ENCODE measurements around the gene SNTB2. TPM values are rescaled to one million over a fixed set of nuclear protein-coding genes. Genes with fewer than 3 reads are reported as not detected.

SNTB2 gene
- total and polyA plus RNA-seq, 4 donors = 2.1 to 7.8 (median 4.1) TPM

DNA sequence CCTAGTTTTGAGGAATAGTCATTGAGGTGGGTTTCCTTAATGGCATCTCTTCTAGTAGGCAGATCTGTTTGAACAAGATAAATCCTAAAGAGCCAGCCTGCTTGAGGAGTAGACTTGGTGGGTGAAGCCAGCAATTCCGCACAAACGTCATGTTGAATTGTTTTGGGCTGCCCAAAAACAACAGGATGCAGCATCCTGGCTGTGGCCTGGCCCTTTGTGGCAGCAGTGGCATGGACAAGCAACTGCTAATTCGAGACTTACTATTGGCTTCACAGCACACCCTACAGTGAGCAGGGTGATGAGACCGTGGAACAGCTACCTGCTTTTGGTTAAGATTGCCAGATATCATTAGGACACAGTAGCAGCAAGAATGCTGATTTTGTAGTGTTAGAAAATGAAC, 114.9 kb downstream of the SNTB2 start:
- no peaks in the 10 kb centered on the region for H3K27me3 ChIP-seq (ENCODE audit: control insufficient read depth in 4 of 4, insufficient read depth in 4 of 4, low read length in 3 of 4)
- no peaks in the 10 kb centered on the region for H3K4me1 ChIP-seq (ENCODE audit: control insufficient read depth in 4 of 4, insufficient read depth in 4 of 4, low read length in 3 of 4)
- no peak overlapping the region for H3K27ac ChIP-seq (ENCODE audit: low read depth in 1 of 2, low read length in 2 of 2)
- no peak overlapping the region for H3K4me3 ChIP-seq (ENCODE audit: low read depth in 1 of 3, low read length in 3 of 3)
- no peak for TF ChIP-seq TAF1 (conservative IDR thresholded peaks at IDR 0.05)
- no peak for TF ChIP-seq FOXA2 (IDR thresholded peaks at IDR 0.05)
- TF ChIP-seq, protein P1, sequence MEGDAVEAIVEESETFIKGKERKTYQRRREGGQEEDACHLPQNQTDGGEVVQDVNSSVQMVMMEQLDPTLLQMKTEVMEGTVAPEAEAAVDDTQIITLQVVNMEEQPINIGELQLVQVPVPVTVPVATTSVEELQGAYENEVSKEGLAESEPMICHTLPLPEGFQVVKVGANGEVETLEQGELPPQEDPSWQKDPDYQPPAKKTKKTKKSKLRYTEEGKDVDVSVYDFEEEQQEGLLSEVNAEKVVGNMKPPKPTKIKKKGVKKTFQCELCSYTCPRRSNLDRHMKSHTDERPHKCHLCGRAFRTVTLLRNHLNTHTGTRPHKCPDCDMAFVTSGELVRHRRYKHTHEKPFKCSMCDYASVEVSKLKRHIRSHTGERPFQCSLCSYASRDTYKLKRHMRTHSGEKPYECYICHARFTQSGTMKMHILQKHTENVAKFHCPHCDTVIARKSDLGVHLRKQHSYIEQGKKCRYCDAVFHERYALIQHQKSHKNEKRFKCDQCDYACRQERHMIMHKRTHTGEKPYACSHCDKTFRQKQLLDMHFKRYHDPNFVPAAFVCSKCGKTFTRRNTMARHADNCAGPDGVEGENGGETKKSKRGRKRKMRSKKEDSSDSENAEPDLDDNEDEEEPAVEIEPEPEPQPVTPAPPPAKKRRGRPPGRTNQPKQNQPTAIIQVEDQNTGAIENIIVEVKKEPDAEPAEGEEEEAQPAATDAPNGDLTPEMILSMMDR (IDR thresholded peaks at IDR 0.05; ENCODE audit: low read depth, low read length, missing input control) = no peak
- TF ChIP-seq, protein P2, sequence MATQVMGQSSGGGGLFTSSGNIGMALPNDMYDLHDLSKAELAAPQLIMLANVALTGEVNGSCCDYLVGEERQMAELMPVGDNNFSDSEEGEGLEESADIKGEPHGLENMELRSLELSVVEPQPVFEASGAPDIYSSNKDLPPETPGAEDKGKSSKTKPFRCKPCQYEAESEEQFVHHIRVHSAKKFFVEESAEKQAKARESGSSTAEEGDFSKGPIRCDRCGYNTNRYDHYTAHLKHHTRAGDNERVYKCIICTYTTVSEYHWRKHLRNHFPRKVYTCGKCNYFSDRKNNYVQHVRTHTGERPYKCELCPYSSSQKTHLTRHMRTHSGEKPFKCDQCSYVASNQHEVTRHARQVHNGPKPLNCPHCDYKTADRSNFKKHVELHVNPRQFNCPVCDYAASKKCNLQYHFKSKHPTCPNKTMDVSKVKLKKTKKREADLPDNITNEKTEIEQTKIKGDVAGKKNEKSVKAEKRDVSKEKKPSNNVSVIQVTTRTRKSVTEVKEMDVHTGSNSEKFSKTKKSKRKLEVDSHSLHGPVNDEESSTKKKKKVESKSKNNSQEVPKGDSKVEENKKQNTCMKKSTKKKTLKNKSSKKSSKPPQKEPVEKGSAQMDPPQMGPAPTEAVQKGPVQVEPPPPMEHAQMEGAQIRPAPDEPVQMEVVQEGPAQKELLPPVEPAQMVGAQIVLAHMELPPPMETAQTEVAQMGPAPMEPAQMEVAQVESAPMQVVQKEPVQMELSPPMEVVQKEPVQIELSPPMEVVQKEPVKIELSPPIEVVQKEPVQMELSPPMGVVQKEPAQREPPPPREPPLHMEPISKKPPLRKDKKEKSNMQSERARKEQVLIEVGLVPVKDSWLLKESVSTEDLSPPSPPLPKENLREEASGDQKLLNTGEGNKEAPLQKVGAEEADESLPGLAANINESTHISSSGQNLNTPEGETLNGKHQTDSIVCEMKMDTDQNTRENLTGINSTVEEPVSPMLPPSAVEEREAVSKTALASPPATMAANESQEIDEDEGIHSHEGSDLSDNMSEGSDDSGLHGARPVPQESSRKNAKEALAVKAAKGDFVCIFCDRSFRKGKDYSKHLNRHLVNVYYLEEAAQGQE (IDR thresholded peaks at IDR 0.05) = no peak
- TF ChIP-seq FOXA1 (IDR thresholded peaks at IDR 0.05) = no peak
- TF ChIP-seq HNF4G (IDR thresholded peaks at IDR 0.05) = no peak
- no peak for TF ChIP-seq GABPA (IDR thresholded peaks at IDR 0.05 in 1 of 2, conservative IDR thresholded peaks at IDR 0.05 in 1 of 2)
- TF ChIP-seq, protein P3, sequence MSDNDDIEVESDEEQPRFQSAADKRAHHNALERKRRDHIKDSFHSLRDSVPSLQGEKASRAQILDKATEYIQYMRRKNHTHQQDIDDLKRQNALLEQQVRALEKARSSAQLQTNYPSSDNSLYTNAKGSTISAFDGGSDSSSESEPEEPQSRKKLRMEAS (IDR thresholded peaks at IDR 0.05) = no peak
- TF ChIP-seq, protein P4, sequence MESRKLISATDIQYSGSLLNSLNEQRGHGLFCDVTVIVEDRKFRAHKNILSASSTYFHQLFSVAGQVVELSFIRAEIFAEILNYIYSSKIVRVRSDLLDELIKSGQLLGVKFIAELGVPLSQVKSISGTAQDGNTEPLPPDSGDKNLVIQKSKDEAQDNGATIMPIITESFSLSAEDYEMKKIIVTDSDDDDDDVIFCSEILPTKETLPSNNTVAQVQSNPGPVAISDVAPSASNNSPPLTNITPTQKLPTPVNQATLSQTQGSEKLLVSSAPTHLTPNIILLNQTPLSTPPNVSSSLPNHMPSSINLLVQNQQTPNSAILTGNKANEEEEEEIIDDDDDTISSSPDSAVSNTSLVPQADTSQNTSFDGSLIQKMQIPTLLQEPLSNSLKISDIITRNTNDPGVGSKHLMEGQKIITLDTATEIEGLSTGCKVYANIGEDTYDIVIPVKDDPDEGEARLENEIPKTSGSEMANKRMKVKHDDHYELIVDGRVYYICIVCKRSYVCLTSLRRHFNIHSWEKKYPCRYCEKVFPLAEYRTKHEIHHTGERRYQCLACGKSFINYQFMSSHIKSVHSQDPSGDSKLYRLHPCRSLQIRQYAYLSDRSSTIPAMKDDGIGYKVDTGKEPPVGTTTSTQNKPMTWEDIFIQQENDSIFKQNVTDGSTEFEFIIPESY (IDR thresholded peaks at IDR 0.05) = no peak
- WGBS = 92% methylated on average over 4 of the region's 4 CpGs
- no peak for DNase-seq (ENCODE audit: low spot score)
- H3K9ac ChIP-seq (ENCODE audit: low read depth in 1 of 2, low read length in 2 of 2) = no peak overlapping the region
- H3K36me3 ChIP-seq (ENCODE audit: control insufficient read depth in 4 of 4, insufficient read depth in 3 of 4, low read depth in 1 of 4, low read length in 3 of 4) = peaks cover 0 to 11% (median 2%) of the 10 kb centered on the region in 4 donors
- no peaks in the 10 kb centered on the region for H3K9me3 ChIP-seq (ENCODE audit: control insufficient read depth in 4 of 4, low read length in 3 of 4)

DNA sequence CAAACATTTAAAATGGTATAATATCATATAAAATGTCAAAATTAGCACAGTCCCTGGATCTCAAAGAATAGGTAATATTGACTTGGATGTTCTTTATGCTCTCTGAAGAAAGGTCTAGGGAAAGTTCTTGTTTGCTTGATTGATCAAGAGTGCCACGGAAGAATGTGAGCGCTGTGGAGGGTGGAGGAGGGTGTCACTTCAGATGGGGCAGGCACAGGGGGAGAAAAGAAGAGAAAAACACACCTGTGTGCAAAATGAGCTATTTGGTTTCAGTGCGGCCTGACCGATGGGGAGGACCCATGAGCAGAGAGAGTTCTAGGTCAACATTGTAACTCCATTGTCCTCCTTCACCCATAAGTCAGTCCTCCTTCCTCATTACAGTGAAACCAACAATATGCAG, 115.3 kb downstream of the SNTB2 start:
- H3K27ac ChIP-seq (ENCODE audit: low read depth in 1 of 2, low read length in 2 of 2) = no peak overlapping the region
- H3K36me3 ChIP-seq (ENCODE audit: control insufficient read depth in 4 of 4, insufficient read depth in 3 of 4, low read depth in 1 of 4, low read length in 3 of 4) = peaks cover 0 to 11% (median 2%) of the 10 kb centered on the region in 4 donors
- H3K9me3 ChIP-seq (ENCODE audit: control insufficient read depth in 4 of 4, low read length in 3 of 4) = no peaks in the 10 kb centered on the region
- no peaks in the 10 kb centered on the region for H3K27me3 ChIP-seq (ENCODE audit: control insufficient read depth in 4 of 4, insufficient read depth in 4 of 4, low read length in 3 of 4)
- H3K9ac ChIP-seq (ENCODE audit: low read depth in 1 of 2, low read length in 2 of 2) = no peak overlapping the region
- WGBS = 97% methylated on average over 4 of the region's 4 CpGs
- no peaks in the 10 kb centered on the region for H3K4me1 ChIP-seq (ENCODE audit: control insufficient read depth in 4 of 4, insufficient read depth in 4 of 4, low read length in 3 of 4)
- H3K4me3 ChIP-seq (ENCODE audit: low read depth in 1 of 3, low read length in 3 of 3) = no peak overlapping the region
- TF ChIP-seq, protein P2 (IDR thresholded peaks at IDR 0.05) = no peak
- TF ChIP-seq, protein P1 (IDR thresholded peaks at IDR 0.05; ENCODE audit: low read depth, low read length, missing input control) = no peak
- TF ChIP-seq SP1 (IDR thresholded peaks at IDR 0.05) (no peak), NR2F2 (IDR thresholded peaks at IDR 0.05) (no peak), RAD21 (IDR thresholded peaks at IDR 0.05) (no peak), FOXA2 (IDR thresholded peaks at IDR 0.05) (no peak), GABPA (IDR thresholded peaks at IDR 0.05 in 1 of 2, conservative IDR thresholded peaks at IDR 0.05 in 1 of 2) (no peak), JUND (IDR thresholded peaks at IDR 0.05) (no peak), FOXA1 (IDR thresholded peaks at IDR 0.05) (no peak)
- TF ChIP-seq, protein P3 (IDR thresholded peaks at IDR 0.05) = no peak
- TF ChIP-seq, protein P4 (IDR thresholded peaks at IDR 0.05) = no peak
- no peak for DNase-seq (ENCODE audit: low spot score)

Data from liver (tissue), 9 donors.